AG10803 (cell line): ENCODE data around the gene CDH4.

Experiments used
- DNase-seq: peaks from one replicate; pipeline ENCODE4 v3.0.0; 2010; ENCODE audit warnings: low read depth
- H3K4me3 ChIP-seq: 2 replicates; pipeline ENCODE4 v1.5.1; 2011; ENCODE audit warnings: mild to moderate bottlenecking, low read length, control low read depth
- TF ChIP-seq, protein P1 (sequence below): conservative IDR thresholded peaks from 2 replicates; pipeline ENCODE4 v1.5.1; 2011; ENCODE audit warnings: mild to moderate bottlenecking, low read length, control low read depth, inconsistent platforms

CDH4 gene

DNA sequence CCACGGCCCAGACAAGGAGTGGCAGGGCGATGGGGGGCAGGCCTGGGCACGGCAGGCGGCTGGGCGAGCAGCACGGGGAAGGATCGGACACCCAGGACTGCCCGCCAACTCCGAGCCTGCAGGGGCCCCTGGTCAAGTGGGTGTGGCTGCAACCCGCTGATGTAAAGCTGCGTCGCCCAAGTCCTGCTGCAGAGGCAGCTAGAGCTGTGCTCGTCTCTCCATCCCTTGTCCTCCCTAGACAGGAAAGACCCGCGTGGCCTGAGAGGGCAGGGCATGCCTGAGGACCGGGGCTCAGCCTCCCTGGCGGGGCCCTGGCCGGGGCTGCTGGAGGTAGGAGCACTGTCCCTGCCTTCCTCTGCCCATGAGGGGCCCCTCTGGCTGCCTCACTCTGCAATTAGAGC is 281.2 kb downstream of the CDH4 start:
- H3K4me3 ChIP-seq: no peak overlapping the region
- no peak for DNase-seq
- TF ChIP-seq, protein P1, sequence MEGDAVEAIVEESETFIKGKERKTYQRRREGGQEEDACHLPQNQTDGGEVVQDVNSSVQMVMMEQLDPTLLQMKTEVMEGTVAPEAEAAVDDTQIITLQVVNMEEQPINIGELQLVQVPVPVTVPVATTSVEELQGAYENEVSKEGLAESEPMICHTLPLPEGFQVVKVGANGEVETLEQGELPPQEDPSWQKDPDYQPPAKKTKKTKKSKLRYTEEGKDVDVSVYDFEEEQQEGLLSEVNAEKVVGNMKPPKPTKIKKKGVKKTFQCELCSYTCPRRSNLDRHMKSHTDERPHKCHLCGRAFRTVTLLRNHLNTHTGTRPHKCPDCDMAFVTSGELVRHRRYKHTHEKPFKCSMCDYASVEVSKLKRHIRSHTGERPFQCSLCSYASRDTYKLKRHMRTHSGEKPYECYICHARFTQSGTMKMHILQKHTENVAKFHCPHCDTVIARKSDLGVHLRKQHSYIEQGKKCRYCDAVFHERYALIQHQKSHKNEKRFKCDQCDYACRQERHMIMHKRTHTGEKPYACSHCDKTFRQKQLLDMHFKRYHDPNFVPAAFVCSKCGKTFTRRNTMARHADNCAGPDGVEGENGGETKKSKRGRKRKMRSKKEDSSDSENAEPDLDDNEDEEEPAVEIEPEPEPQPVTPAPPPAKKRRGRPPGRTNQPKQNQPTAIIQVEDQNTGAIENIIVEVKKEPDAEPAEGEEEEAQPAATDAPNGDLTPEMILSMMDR: no peak

DNA sequence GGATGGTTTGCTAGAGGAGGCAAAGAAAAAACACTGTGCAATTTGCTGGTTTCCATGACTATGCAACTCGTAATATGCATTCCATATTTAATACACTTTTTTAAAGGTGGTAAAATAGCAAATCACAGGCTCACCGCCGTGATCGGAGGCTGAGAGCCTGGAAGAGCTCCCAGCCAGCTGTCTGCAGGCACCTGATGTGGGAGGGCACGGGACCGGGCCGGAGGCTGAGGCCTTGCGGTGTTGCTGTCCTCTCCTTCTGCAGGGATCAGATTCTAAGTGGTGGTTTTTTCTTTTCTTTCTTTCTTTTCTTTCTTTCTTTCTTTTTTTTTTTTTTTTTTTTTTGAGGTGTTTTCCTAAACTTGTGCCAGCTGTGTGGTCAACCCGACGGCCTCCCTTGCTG is 282.3 kb downstream of the CDH4 start:
- TF ChIP-seq, protein P1: no peak
- H3K4me3 ChIP-seq: no peak overlapping the region
- no peak for DNase-seq

- no peak for DNase-seq
These were observed 283.0 kb downstream of the CDH4 start for GRCh38 chr20:61535091-61535490.

DNA sequence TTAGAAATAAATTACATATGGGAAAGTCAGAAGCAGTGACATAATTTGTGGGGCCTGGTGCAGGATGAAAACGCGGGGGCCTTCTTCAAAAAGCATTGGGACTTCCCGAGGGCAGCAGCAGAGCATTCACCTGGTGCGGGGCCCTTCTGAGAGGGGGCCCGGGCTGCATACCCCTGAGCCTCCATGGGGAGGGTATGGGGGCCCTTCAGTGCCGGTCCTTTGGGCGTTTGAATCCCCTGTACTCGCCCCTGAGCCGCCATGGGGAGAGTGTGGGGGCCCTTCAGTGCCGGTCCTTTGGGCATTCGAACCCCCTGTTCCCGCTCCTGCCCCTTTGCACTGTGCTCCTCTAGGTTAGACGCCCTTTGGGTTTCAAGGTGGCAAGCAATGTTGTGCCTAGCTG is 283.5 kb downstream of the CDH4 start:
- DNase-seq: no peak
- TF ChIP-seq, protein P1: no peak
- no peak overlapping the region for H3K4me3 ChIP-seq

More at GRCh38 chr20:61535091-61535490, 283.0 kb downstream of the CDH4 start:
- no peak overlapping the region for H3K4me3 ChIP-seq
- TF ChIP-seq, protein P1: no peak

- TF ChIP-seq, protein P1: no peak
- DNase-seq: no peak
- no peak overlapping the region for H3K4me3 ChIP-seq
These were observed 283.9 kb downstream of the CDH4 start for GRCh38 chr20:61535956-61536355.

- DNase-seq: no peak
- no peak overlapping the region for H3K4me3 ChIP-seq
- TF ChIP-seq, protein P1: no peak
These were observed 284.6 kb downstream of the CDH4 start for GRCh38 chr20:61536671-61537070.

- no peak for DNase-seq
- TF ChIP-seq, protein P1: no peak
- no peak overlapping the region for H3K4me3 ChIP-seq
These were observed 285.4 kb downstream of the CDH4 start for GRCh38 chr20:61537239-61538182.
